ENCODE data around the gene UBE2Q1.
"Not testable (repeated sequence)": the region's sequence is repeated elsewhere in the genome, so short reads cannot be mapped to it uniquely, and the experiment has no call there.

UBE2Q1 gene

GRCh38 chr1:154546264-154547063 is 12.0 kb downstream of the UBE2Q1 start:
- H3K27me3 ChIP-seq (ENCODE audit: control insufficient read depth, insufficient read depth, low read length), result no peaks in the 10 kb centered on the region
- no peak overlapping the region for H3K9ac ChIP-seq (ENCODE audit: low read length)
- H3K36me3 ChIP-seq (ENCODE audit: control insufficient read depth, low read depth, low read length), result peaks cover 26% of the 10 kb centered on the region
- no peaks in the 10 kb centered on the region for H3K9me3 ChIP-seq (ENCODE audit: control insufficient read depth, low read depth, low read length)
- H3K27ac ChIP-seq (ENCODE audit: low read length), result no peak overlapping the region
- H3K4me1 ChIP-seq (ENCODE audit: control insufficient read depth, low read depth, low read length), result no peaks in the 10 kb centered on the region
- no peak overlapping the region for H3K4me3 ChIP-seq (ENCODE audit: low read length)

GRCh38 chr1:154541231-154541630 is 17.2 kb downstream of the UBE2Q1 start:
- Histone ChIP-seq H3K9me3 (ENCODE audit: control insufficient read depth, low read depth, low read length) (no peaks in the 10 kb centered on the region), H3K9ac (ENCODE audit: low read length) (no peak overlapping the region), H3K4me3 (ENCODE audit: low read length) (no peak overlapping the region), H3K27ac (ENCODE audit: low read length) (no peak overlapping the region), H3K36me3 (ENCODE audit: control insufficient read depth, low read depth, low read length) (no peaks in the 10 kb centered on the region), H3K27me3 (ENCODE audit: control insufficient read depth, insufficient read depth, low read length) (no peaks in the 10 kb centered on the region), H3K4me1 (ENCODE audit: control insufficient read depth, low read depth, low read length) (no peaks in the 10 kb centered on the region)

- no peak overlapping the region for H3K27ac ChIP-seq (ENCODE audit: low read length)
- H3K9me3 ChIP-seq (ENCODE audit: control insufficient read depth, low read depth, low read length), result no peaks in the 10 kb centered on the region
- no peaks in the 10 kb centered on the region for H3K36me3 ChIP-seq (ENCODE audit: control insufficient read depth, low read depth, low read length)
- H3K4me3 ChIP-seq (ENCODE audit: low read length), result no peak overlapping the region
- no peaks in the 10 kb centered on the region for H3K4me1 ChIP-seq (ENCODE audit: control insufficient read depth, low read depth, low read length)
- no peaks in the 10 kb centered on the region for H3K27me3 ChIP-seq (ENCODE audit: control insufficient read depth, insufficient read depth, low read length)
- H3K9ac ChIP-seq (ENCODE audit: low read length), result no peak overlapping the region
These were observed 18.7 kb downstream of the UBE2Q1 start for GRCh38 chr1:154539486-154540483.

GRCh38 chr1:154536570-154536969 is 21.9 kb downstream of the UBE2Q1 start:
- H3K4me3 ChIP-seq (ENCODE audit: low read length), result no peak overlapping the region
- H3K4me1 ChIP-seq (ENCODE audit: control insufficient read depth, low read depth, low read length), result no peaks in the 10 kb centered on the region
- no peak overlapping the region for H3K9ac ChIP-seq (ENCODE audit: low read length)
- H3K36me3 ChIP-seq (ENCODE audit: control insufficient read depth, low read depth, low read length), result no peaks in the 10 kb centered on the region
- no peaks in the 10 kb centered on the region for H3K27me3 ChIP-seq (ENCODE audit: control insufficient read depth, insufficient read depth, low read length)
- H3K27ac ChIP-seq (ENCODE audit: low read length), result no peak overlapping the region
- no peaks in the 10 kb centered on the region for H3K9me3 ChIP-seq (ENCODE audit: control insufficient read depth, low read depth, low read length)

GRCh38 chr1:154533952-154534844 is 24.3 kb downstream of the UBE2Q1 start:
- Histone ChIP-seq H3K9me3 (ENCODE audit: control insufficient read depth, low read depth, low read length) (no peaks in the 10 kb centered on the region), H3K36me3 (ENCODE audit: control insufficient read depth, low read depth, low read length) (no peaks in the 10 kb centered on the region), H3K27ac (ENCODE audit: low read length) (no peak overlapping the region), H3K4me3 (ENCODE audit: low read length) (no peak overlapping the region), H3K27me3 (ENCODE audit: control insufficient read depth, insufficient read depth, low read length) (no peaks in the 10 kb centered on the region), H3K4me1 (ENCODE audit: control insufficient read depth, low read depth, low read length) (no peaks in the 10 kb centered on the region), H3K9ac (ENCODE audit: low read length) (no peak overlapping the region)

- not testable (repeated sequence) for H3K36me3 ChIP-seq (ENCODE audit: control insufficient read depth, low read depth, low read length); H3K27me3 ChIP-seq (ENCODE audit: control insufficient read depth, insufficient read depth, low read length); H3K4me1 ChIP-seq (ENCODE audit: control insufficient read depth, low read depth, low read length); H3K9me3 ChIP-seq (ENCODE audit: control insufficient read depth, low read depth, low read length); H3K27ac ChIP-seq (ENCODE audit: low read length); H3K9ac ChIP-seq (ENCODE audit: low read length); H3K4me3 ChIP-seq (ENCODE audit: low read length)
These were observed 26.5 kb downstream of the UBE2Q1 start for GRCh38 chr1:154531950-154532349.

- Histone ChIP-seq H3K9me3 (ENCODE audit: control insufficient read depth, low read depth, low read length) (no peaks in the 10 kb centered on the region), H3K4me1 (ENCODE audit: control insufficient read depth, low read depth, low read length) (no peaks in the 10 kb centered on the region), H3K27ac (ENCODE audit: low read length) (no peak overlapping the region), H3K4me3 (ENCODE audit: low read length) (no peak overlapping the region), H3K9ac (ENCODE audit: low read length) (no peak overlapping the region), H3K27me3 (ENCODE audit: control insufficient read depth, insufficient read depth, low read length) (no peaks in the 10 kb centered on the region), H3K36me3 (ENCODE audit: control insufficient read depth, low read depth, low read length) (no peaks in the 10 kb centered on the region)
These were observed 29.2 kb downstream of the UBE2Q1 start for GRCh38 chr1:154529308-154529707.

GRCh38 chr1:154527192-154527591 is 31.3 kb downstream of the UBE2Q1 start:
- Histone ChIP-seq H3K4me3 (ENCODE audit: low read length) (no peak overlapping the region), H3K27ac (ENCODE audit: low read length) (no peak overlapping the region), H3K4me1 (ENCODE audit: control insufficient read depth, low read depth, low read length) (no peaks in the 10 kb centered on the region), H3K9ac (ENCODE audit: low read length) (no peak overlapping the region), H3K9me3 (ENCODE audit: control insufficient read depth, low read depth, low read length) (no peaks in the 10 kb centered on the region), H3K27me3 (ENCODE audit: control insufficient read depth, insufficient read depth, low read length) (no peaks in the 10 kb centered on the region), H3K36me3 (ENCODE audit: control insufficient read depth, low read depth, low read length) (no peaks in the 10 kb centered on the region)

- H3K4me3 ChIP-seq (ENCODE audit: low read length), result no peak overlapping the region
- H3K4me1 ChIP-seq (ENCODE audit: control insufficient read depth, low read depth, low read length), result no peaks in the 10 kb centered on the region
- no peak overlapping the region for H3K27ac ChIP-seq (ENCODE audit: low read length)
- H3K27me3 ChIP-seq (ENCODE audit: control insufficient read depth, insufficient read depth, low read length), result no peaks in the 10 kb centered on the region
- no peak overlapping the region for H3K9ac ChIP-seq (ENCODE audit: low read length)
- no peaks in the 10 kb centered on the region for H3K36me3 ChIP-seq (ENCODE audit: control insufficient read depth, low read depth, low read length)
- H3K9me3 ChIP-seq (ENCODE audit: control insufficient read depth, low read depth, low read length), result no peaks in the 10 kb centered on the region
These were observed 33.6 kb downstream of the UBE2Q1 start for GRCh38 chr1:154524881-154525280.

GRCh38 chr1:154521695-154522094 is 36.8 kb downstream of the UBE2Q1 start:
- Histone ChIP-seq H3K27me3 (ENCODE audit: control insufficient read depth, insufficient read depth, low read length) (no peaks in the 10 kb centered on the region), H3K4me3 (ENCODE audit: low read length) (no peak overlapping the region), H3K9ac (ENCODE audit: low read length) (no peak overlapping the region), H3K9me3 (ENCODE audit: control insufficient read depth, low read depth, low read length) (no peaks in the 10 kb centered on the region), H3K27ac (ENCODE audit: low read length) (no peak overlapping the region), H3K36me3 (ENCODE audit: control insufficient read depth, low read depth, low read length) (no peaks in the 10 kb centered on the region), H3K4me1 (ENCODE audit: control insufficient read depth, low read depth, low read length) (no peaks in the 10 kb centered on the region)

GRCh38 chr1:154520333-154520732 is 38.1 kb downstream of the UBE2Q1 start:
- no peaks in the 10 kb centered on the region for H3K27me3 ChIP-seq (ENCODE audit: control insufficient read depth, insufficient read depth, low read length)
- no peaks in the 10 kb centered on the region for H3K36me3 ChIP-seq (ENCODE audit: control insufficient read depth, low read depth, low read length)
- H3K4me1 ChIP-seq (ENCODE audit: control insufficient read depth, low read depth, low read length), result no peaks in the 10 kb centered on the region
- H3K9ac ChIP-seq (ENCODE audit: low read length), result no peak overlapping the region
- no peak overlapping the region for H3K27ac ChIP-seq (ENCODE audit: low read length)
- no peaks in the 10 kb centered on the region for H3K9me3 ChIP-seq (ENCODE audit: control insufficient read depth, low read depth, low read length)
- no peak overlapping the region for H3K4me3 ChIP-seq (ENCODE audit: low read length)
